ENCODE results near the gene FOXD4L6.
"Not testable (repeated sequence)": the region's sequence is repeated elsewhere in the genome, so short reads cannot be mapped to it uniquely, and the experiment has no call there.

Gene FOXD4L6

DNA sequence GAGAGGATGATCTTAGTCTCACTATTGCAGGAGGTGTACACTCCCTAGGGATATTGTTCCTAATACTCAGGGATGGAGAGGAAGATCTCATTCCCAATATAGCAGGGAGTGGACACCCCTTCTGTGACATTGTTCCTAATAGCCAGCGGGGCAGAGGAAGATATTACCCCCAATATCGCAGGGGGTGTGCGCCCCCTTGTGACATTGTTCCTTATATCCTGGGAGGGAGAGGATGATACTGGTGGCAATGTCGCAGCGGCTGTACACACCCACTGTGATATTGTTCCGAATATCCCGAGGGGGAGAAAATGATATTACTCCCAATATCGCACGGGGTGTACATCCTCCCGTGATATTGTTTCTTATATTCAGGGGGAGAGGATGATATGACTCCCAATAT lies 17.6 kb downstream of the FOXD4L6 start:
- H3K4me2 ChIP-seq (ENCODE audit: low read length); H3K4me1 ChIP-seq (ENCODE audit: insufficient read depth, low read length, severe bottlenecking); H3K27ac ChIP-seq (ENCODE audit: low read depth, low read length, poor library complexity, severe bottlenecking); H3K9me2 ChIP-seq (ENCODE audit: low read depth, low read length); H3K9ac ChIP-seq (ENCODE audit: low read length); H3K27me3 ChIP-seq (ENCODE audit: insufficient read depth, low read length); H4K20me1 ChIP-seq (ENCODE audit: insufficient read depth, low read length); H3K79me2 ChIP-seq (ENCODE audit: insufficient read depth, low read length); H2AFZ ChIP-seq (ENCODE audit: low read length); H3K36me3 ChIP-seq (ENCODE audit: insufficient read depth, low read length); H3K9me3 ChIP-seq (ENCODE audit: low read length); H3K4me3 ChIP-seq (ENCODE audit: low read depth, low read length, poor library complexity, severe bottlenecking); H3F3A ChIP-seq (ENCODE audit: insufficient read depth, low read length): not testable (repeated sequence)

DNA sequence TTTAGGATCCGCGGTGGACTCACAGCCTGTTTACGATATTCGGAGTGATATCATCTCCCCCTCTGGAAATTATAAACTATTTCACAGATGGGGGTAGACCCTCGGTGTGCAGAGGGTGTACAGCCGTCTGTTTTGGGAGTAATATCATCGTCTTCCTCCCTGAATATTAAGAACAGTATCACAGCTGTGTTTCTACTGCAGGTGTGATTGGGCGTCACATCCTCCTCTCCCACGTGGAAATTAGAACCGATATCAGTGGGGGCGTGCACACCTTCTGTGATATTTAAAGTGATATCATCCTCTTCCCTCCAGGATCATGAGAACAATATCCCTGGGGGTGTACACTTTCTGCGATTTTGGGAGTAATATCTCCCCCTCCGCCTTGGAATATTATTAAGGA lies 19.2 kb downstream of the FOXD4L6 start:
- not testable (repeated sequence) for H3K4me3 ChIP-seq (ENCODE audit: low read depth, low read length, poor library complexity, severe bottlenecking); H3K9me2 ChIP-seq (ENCODE audit: low read depth, low read length); H4K20me1 ChIP-seq (ENCODE audit: insufficient read depth, low read length); H3K4me2 ChIP-seq (ENCODE audit: low read length); H3K36me3 ChIP-seq (ENCODE audit: insufficient read depth, low read length); H3K27ac ChIP-seq (ENCODE audit: low read depth, low read length, poor library complexity, severe bottlenecking); H3K9me3 ChIP-seq (ENCODE audit: low read length); H3F3A ChIP-seq (ENCODE audit: insufficient read depth, low read length); H2AFZ ChIP-seq (ENCODE audit: low read length); H3K4me1 ChIP-seq (ENCODE audit: insufficient read depth, low read length, severe bottlenecking); H3K79me2 ChIP-seq (ENCODE audit: insufficient read depth, low read length); H3K9ac ChIP-seq (ENCODE audit: low read length); H3K27me3 ChIP-seq (ENCODE audit: insufficient read depth, low read length)

DNA sequence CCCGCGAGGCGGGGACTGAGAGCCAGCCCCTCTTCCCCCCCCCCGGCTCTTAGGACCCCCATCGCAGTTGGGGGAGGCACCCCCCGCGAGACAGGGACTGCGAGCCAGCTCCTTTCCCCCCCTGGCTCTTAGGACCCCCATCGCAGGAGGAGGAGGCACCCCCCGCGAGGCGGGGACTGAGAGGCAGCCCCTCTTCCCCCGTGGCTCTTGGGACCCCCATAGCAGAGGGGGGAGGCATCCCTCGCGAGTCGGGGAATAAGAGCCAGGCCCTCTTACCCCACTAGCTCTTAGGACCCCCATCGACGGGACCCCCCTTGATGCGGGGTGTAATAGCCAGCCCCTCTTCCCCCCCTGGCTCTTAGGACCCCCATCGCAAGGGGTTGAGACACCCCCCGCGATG lies 19.7 kb downstream of the FOXD4L6 start:
- H3K9me3 ChIP-seq (ENCODE audit: low read length); H3K79me2 ChIP-seq (ENCODE audit: insufficient read depth, low read length); H4K20me1 ChIP-seq (ENCODE audit: insufficient read depth, low read length); H3K27ac ChIP-seq (ENCODE audit: low read depth, low read length, poor library complexity, severe bottlenecking); H3K9ac ChIP-seq (ENCODE audit: low read length); H2AFZ ChIP-seq (ENCODE audit: low read length); H3K4me2 ChIP-seq (ENCODE audit: low read length); H3K27me3 ChIP-seq (ENCODE audit: insufficient read depth, low read length); H3K9me2 ChIP-seq (ENCODE audit: low read depth, low read length); H3K4me3 ChIP-seq (ENCODE audit: low read depth, low read length, poor library complexity, severe bottlenecking); H3F3A ChIP-seq (ENCODE audit: insufficient read depth, low read length); H3K36me3 ChIP-seq (ENCODE audit: insufficient read depth, low read length); H3K4me1 ChIP-seq (ENCODE audit: insufficient read depth, low read length, severe bottlenecking): not testable (repeated sequence)

DNA sequence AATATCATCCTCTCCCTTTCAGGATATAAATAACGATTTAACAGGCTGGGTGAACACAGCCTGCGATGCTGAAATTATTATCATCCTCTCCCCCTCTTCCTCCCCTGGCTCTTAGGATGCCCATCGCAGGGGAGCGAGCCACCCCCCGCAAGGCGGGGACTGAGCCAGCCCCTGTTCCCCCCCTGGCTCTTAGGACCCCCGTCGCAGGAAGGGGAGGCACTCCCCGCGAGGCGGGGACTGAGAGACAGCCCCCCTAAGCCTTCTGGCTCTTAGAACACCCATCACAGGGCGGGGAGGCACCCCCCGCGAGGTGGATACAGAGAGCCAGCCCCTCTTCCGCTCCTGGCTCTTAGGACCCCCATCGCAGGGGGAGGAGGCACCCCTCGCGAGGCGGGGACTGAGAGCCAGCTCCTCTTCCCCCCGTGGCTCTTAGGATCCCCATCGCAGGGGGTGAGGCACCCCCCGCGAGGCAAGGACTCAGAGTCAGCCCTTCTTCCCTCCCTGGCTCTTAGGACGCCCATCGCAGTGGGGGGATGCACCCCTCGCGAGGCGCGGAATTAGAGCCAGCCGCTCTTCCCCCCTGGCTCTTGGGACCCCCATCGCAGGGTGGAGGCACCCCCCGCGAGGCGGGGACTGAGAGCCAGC lies 21.9 kb downstream of the FOXD4L6 start:
- not testable (repeated sequence) for H3K9me2 ChIP-seq (ENCODE audit: low read depth, low read length); H2AFZ ChIP-seq (ENCODE audit: low read length); H3F3A ChIP-seq (ENCODE audit: insufficient read depth, low read length); H3K4me3 ChIP-seq (ENCODE audit: low read depth, low read length, poor library complexity, severe bottlenecking); H3K4me2 ChIP-seq (ENCODE audit: low read length); H3K4me1 ChIP-seq (ENCODE audit: insufficient read depth, low read length, severe bottlenecking); H4K20me1 ChIP-seq (ENCODE audit: insufficient read depth, low read length); H3K79me2 ChIP-seq (ENCODE audit: insufficient read depth, low read length); H3K27me3 ChIP-seq (ENCODE audit: insufficient read depth, low read length); H3K27ac ChIP-seq (ENCODE audit: low read depth, low read length, poor library complexity, severe bottlenecking); H3K9ac ChIP-seq (ENCODE audit: low read length); H3K36me3 ChIP-seq (ENCODE audit: insufficient read depth, low read length); H3K9me3 ChIP-seq (ENCODE audit: low read length)

DNA sequence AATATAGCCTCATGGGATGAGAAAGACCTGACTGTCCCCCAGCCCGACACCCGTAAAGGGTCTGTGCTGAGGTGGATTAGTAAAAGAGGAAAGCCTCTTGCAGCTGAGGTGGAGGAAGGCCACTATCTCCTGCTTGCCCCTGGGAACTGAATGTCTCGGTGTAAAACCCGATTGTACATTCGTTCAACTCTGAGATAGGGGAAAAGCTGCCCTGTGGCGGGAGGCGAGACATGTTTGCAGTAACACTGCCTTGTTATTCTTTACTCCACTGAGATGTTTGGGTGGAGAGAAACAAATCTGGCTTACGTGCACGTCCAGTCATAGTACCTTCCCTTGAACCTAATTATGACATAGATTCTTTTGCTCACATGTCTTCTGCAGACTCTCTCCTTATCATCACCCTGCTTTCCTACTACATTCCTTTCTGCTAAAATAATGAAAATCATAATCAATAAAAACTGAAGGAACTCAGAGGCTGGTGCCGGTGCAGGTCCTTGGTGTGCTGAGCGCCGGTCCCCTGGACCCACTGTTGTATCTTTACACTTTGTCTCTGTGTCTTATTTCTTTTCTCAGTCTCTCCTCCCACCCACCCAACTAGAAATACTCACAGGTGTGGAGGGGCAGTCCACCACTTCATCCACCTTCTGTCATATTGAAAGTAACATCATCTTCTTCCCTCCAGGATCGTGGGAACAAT lies 22.8 kb downstream of the FOXD4L6 start:
- H3K9me2 ChIP-seq (ENCODE audit: low read depth, low read length); H3K4me1 ChIP-seq (ENCODE audit: insufficient read depth, low read length, severe bottlenecking); H4K20me1 ChIP-seq (ENCODE audit: insufficient read depth, low read length); H3K27me3 ChIP-seq (ENCODE audit: insufficient read depth, low read length); H2AFZ ChIP-seq (ENCODE audit: low read length); H3K79me2 ChIP-seq (ENCODE audit: insufficient read depth, low read length); H3K4me2 ChIP-seq (ENCODE audit: low read length); H3F3A ChIP-seq (ENCODE audit: insufficient read depth, low read length); H3K36me3 ChIP-seq (ENCODE audit: insufficient read depth, low read length); H3K4me3 ChIP-seq (ENCODE audit: low read depth, low read length, poor library complexity, severe bottlenecking); H3K27ac ChIP-seq (ENCODE audit: low read depth, low read length, poor library complexity, severe bottlenecking); H3K9me3 ChIP-seq (ENCODE audit: low read length); H3K9ac ChIP-seq (ENCODE audit: low read length): not testable (repeated sequence)

DNA sequence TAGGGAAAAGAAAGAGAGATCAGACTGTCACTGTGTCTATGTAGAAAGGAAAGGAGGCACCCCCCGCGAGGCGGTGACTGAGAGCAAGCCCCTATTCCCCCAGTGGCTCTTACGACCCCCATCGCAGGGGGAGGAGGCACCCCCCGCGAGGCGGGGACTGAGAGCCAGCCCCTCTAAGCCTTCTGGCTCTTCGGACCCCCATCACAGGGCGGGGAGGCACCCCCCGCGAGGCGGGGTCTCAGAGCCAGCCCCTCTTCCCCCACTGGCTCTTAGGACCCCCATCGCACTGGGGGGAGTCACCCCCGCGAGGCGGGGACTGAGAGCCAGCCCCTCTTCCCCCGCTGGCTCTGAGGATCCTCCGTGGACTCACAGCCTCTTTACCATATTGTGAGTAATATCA lies 23.9 kb downstream of the FOXD4L6 start:
- not testable (repeated sequence) for H3K27ac ChIP-seq (ENCODE audit: low read depth, low read length, poor library complexity, severe bottlenecking); H3K4me1 ChIP-seq (ENCODE audit: insufficient read depth, low read length, severe bottlenecking); H3K9ac ChIP-seq (ENCODE audit: low read length); H3K36me3 ChIP-seq (ENCODE audit: insufficient read depth, low read length); H2AFZ ChIP-seq (ENCODE audit: low read length); H4K20me1 ChIP-seq (ENCODE audit: insufficient read depth, low read length); H3K4me3 ChIP-seq (ENCODE audit: low read depth, low read length, poor library complexity, severe bottlenecking); H3K79me2 ChIP-seq (ENCODE audit: insufficient read depth, low read length); H3F3A ChIP-seq (ENCODE audit: insufficient read depth, low read length); H3K27me3 ChIP-seq (ENCODE audit: insufficient read depth, low read length); H3K4me2 ChIP-seq (ENCODE audit: low read length); H3K9me2 ChIP-seq (ENCODE audit: low read depth, low read length); H3K9me3 ChIP-seq (ENCODE audit: low read length)

DNA sequence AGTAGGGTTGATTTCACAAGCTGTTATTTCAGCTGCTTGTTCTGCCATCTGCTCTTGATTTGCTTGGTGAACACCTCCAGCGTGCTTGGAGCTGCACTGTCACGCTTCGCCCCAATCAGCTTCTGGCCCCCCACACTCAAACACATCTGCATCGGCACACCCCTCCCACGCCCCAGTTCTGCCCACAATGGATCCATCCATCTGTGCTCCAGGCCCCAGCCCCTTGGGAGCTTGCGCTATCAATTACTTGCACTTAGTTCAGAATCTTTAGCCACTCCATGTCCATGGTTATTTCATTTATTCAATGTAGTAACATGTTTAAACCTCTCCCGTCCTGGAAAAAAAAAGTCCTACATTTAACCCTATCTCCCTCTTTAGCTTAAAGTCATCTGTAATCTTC lies 28.0 kb downstream of the FOXD4L6 start:
- H3K4me2 ChIP-seq (ENCODE audit: low read length); H3K4me3 ChIP-seq (ENCODE audit: low read depth, low read length, poor library complexity, severe bottlenecking); H3K9me2 ChIP-seq (ENCODE audit: low read depth, low read length); H3K79me2 ChIP-seq (ENCODE audit: insufficient read depth, low read length); H3K9me3 ChIP-seq (ENCODE audit: low read length); H2AFZ ChIP-seq (ENCODE audit: low read length); H3K27ac ChIP-seq (ENCODE audit: low read depth, low read length, poor library complexity, severe bottlenecking); H3K36me3 ChIP-seq (ENCODE audit: insufficient read depth, low read length); H3F3A ChIP-seq (ENCODE audit: insufficient read depth, low read length); H3K27me3 ChIP-seq (ENCODE audit: insufficient read depth, low read length); H3K9ac ChIP-seq (ENCODE audit: low read length); H3K4me1 ChIP-seq (ENCODE audit: insufficient read depth, low read length, severe bottlenecking); H4K20me1 ChIP-seq (ENCODE audit: insufficient read depth, low read length): not testable (repeated sequence)

DNA sequence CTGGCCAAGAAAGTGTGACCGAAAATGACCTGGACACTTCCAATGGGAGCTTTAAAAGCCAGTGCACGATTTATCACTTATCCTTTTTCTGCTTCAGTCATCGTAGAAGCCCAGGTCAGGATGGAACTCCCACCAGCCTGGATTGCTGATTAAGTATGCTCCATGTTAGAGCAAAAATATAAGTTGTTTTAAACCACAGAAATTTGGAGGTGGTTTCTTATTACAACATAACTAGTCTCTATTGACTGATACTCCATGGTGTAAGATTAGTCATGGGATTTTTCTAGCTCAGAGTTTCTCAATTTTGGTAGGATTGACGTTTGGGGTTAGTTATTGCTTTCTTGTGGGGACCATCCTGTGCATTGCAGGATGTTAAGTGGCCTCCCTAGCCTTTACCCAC lies 29.7 kb downstream of the FOXD4L6 start:
- not testable (repeated sequence) for H4K20me1 ChIP-seq (ENCODE audit: insufficient read depth, low read length); H3K4me2 ChIP-seq (ENCODE audit: low read length); H3K9me2 ChIP-seq (ENCODE audit: low read depth, low read length); H3K9me3 ChIP-seq (ENCODE audit: low read length); H3K36me3 ChIP-seq (ENCODE audit: insufficient read depth, low read length); H2AFZ ChIP-seq (ENCODE audit: low read length); H3K79me2 ChIP-seq (ENCODE audit: insufficient read depth, low read length); H3F3A ChIP-seq (ENCODE audit: insufficient read depth, low read length); H3K9ac ChIP-seq (ENCODE audit: low read length); H3K27me3 ChIP-seq (ENCODE audit: insufficient read depth, low read length); H3K4me1 ChIP-seq (ENCODE audit: insufficient read depth, low read length, severe bottlenecking); H3K4me3 ChIP-seq (ENCODE audit: low read depth, low read length, poor library complexity, severe bottlenecking); H3K27ac ChIP-seq (ENCODE audit: low read depth, low read length, poor library complexity, severe bottlenecking)

Measured in OCI-LY1 (cell line).